Astrocyte of the cerebellum (primary cell): ENCODE data around the gene ERG28.

Experiments
- DNase-seq: peaks from one replicate; pipeline ENCODE4 v3.0.0-alpha.2; 2011; ENCODE audit warnings: low read depth
- H3K4me3 ChIP-seq: 2 replicates; pipeline ENCODE4 v1.5.1; 2011; ENCODE audit warnings: mild to moderate bottlenecking, low read depth, low read length, moderate library complexity
- in situ Hi-C: cut with HindIII; loops from 2 replicates; pipeline ENCODE4 v1.10.0; 2017; ENCODE audit warnings: low sequenced_read_pairs
- TF ChIP-seq, protein P1 (sequence below): IDR thresholded peaks from 2 replicates; pipeline ENCODE4 v1.5.1; 2012; ENCODE audit warnings: low read length, low read depth, moderate library complexity, mild to moderate bottlenecking; ENCODE audit errors: missing control alignments

ERG28 gene

GRCh38 chr14:75654127-75654732 lies 6.4 kb downstream of the ERG28 start:
- no peak overlapping the region for H3K4me3 ChIP-seq
- in situ Hi-C loops = no loop called here
- TF ChIP-seq, protein P1, sequence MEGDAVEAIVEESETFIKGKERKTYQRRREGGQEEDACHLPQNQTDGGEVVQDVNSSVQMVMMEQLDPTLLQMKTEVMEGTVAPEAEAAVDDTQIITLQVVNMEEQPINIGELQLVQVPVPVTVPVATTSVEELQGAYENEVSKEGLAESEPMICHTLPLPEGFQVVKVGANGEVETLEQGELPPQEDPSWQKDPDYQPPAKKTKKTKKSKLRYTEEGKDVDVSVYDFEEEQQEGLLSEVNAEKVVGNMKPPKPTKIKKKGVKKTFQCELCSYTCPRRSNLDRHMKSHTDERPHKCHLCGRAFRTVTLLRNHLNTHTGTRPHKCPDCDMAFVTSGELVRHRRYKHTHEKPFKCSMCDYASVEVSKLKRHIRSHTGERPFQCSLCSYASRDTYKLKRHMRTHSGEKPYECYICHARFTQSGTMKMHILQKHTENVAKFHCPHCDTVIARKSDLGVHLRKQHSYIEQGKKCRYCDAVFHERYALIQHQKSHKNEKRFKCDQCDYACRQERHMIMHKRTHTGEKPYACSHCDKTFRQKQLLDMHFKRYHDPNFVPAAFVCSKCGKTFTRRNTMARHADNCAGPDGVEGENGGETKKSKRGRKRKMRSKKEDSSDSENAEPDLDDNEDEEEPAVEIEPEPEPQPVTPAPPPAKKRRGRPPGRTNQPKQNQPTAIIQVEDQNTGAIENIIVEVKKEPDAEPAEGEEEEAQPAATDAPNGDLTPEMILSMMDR = peak; percentile 98
- DNase-seq = no peak

DNA sequence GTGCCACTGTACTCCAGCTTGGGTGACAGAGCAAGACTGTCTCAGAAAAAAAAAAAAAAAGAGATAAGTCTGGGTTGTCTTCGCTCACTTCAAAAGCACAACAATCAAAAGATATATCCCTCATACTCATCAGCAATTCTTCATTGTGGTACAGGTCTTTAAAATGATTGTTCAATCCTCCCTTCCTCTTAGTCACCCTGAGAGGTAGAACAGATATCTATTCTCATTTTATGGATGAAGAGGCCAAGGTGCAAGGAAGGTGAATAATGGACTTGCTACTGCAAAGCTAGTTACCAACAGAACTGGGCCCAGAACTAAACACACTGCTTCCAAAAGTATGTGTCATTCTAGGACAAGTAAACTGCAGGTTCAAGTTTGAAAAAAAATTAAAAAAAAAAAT lies 7.1 kb downstream of the ERG28 start:
- H3K4me3 ChIP-seq = no peak overlapping the region
- in situ Hi-C loops = no loop called here
- TF ChIP-seq, protein P1 = no peak
- DNase-seq = no peak

GRCh38 chr14:75650253-75651058 lies 10.2 kb downstream of the ERG28 start:
- TF ChIP-seq, protein P1 = no peak
- DNase-seq = no peak
- in situ Hi-C loops = no loop called here

DNA sequence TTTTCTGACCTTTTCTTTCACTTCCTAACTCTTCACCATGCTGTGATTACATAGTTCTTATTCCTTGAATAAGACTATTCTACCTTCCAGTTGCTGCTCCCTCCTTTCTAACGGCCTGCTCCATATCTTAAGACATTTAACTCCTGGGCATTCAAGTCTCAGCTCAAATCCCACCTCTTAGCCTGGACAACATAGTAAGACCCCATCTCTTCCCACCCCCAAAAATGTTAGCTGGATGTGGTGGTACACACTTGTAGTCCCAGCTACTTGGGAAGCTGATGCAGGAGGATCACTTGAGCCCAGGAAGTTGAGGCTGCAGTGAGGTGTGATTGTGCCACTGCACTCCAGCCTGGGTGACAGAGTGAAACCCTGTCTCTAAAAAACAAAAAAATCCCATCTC lies 10.9 kb downstream of the ERG28 start:
- H3K4me3 ChIP-seq = no peak overlapping the region
- TF ChIP-seq, protein P1 = no peak
- no peak for DNase-seq
- in situ Hi-C loops = no loop called here

More at GRCh38 chr14:75650253-75651058, 10.2 kb downstream of the ERG28 start:
- H3K4me3 ChIP-seq = no peak overlapping the region

DNA sequence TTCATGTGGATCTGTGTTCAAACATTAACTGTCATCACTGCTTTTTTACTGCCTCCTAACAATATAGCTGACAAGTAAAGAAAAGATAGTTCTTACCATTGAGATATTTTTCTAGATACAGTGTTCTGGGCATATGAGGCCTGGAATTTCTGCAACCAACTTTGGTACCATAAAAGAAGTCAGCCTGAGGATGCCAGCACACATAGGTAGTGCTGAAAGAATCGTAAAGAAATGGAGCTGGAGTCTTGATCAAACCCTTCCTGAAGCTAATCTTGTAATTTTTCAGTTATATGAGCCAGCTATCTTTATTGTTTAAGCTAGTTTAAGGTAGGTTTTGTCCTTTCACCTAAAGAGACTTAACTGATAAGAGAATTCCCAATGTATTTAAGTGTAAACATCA lies 11.3 kb downstream of the ERG28 start:
- no peak for DNase-seq
- H3K4me3 ChIP-seq = no peak overlapping the region
- in situ Hi-C loops = no loop called here
- TF ChIP-seq, protein P1 = no peak

DNA sequence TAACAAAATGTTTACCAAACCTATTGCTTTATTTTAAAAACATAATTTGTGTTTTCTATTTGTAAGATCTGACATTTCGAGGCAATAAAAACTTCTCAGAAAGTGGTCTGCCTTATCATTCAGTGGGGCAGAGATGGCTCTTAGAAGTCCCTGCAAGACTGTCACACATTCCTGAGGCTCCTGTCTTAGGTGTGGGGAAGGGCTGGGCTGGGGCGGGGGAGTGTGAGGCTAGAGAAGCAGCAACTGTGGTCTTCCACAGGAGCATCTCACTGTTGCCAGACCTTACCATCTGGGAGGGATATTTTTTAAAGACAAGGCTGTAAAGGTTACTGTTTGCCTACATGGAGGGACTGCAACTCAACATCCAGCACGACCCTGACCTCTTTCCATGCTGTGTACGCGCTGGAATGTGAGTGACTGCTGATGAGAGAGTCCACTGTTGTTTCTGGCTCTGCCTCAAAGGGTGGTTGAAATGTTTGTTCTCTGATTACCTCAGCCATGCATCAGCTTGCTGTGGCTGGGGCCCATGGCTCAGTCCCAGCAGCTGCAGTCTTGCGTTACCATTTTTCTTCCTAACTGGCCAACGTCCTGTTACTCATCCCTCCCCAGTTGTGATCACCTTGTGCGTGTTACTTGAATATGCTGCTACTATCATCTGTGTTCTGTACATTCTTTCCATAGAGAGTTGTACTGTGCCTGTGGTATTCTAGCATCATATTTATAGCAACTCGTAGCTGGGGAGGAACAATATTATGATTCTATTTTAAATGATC lies 12.4 kb downstream of the ERG28 start:
- peak; percentile 92 for DNase-seq
- H3K4me3 ChIP-seq = no peak overlapping the region
- in situ Hi-C loops = no loop called here
- TF ChIP-seq, protein P1 = no peak
